RCC 7860 (cell line): Measurements from ENCODE around the gene NCS1.

Source experiments
- DNase-seq: peaks from one replicate; pipeline ENCODE4 v3.0.0-alpha.2; 2015; ENCODE audit warnings: low spot score
- FAIRE-seq: peaks from 2 replicates; lab custom pipeline; 2012; peaks lifted over from hg19 to GRCh38; lab: Jason Lieb, UNC

NCS1 gene

DNA sequence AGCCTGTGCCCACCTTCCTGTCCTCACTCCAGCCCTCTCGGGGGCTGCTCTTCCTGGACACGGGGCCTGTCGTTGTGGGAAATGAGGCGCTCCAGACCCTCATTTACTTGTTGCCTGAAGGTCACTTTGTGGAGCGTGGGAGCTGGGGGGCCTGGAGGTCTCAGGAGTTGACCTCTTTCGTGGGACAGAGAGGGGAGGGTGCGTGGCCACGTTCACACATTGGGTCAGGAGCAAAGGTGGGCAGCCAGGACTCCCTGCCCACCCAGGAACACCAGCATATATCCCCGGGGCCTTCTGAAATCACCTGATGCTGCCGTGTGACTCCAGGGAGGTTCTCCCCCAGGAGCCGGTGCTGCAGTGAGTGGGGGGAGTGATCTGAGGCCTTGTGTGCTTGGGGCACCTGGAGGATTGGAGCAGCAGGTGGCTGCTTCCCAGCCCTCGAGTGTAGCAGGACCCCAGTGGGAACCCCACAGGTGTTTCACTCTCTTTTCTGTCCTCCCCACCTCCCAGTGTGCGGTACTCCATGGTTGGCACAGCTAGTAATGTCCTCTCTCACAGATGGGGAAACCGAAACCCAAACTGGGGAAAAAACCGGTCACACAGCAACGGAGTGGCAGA, 20.3 kb downstream of the NCS1 start:
- FAIRE-seq (no peak), DNase-seq (no peak)

DNA sequence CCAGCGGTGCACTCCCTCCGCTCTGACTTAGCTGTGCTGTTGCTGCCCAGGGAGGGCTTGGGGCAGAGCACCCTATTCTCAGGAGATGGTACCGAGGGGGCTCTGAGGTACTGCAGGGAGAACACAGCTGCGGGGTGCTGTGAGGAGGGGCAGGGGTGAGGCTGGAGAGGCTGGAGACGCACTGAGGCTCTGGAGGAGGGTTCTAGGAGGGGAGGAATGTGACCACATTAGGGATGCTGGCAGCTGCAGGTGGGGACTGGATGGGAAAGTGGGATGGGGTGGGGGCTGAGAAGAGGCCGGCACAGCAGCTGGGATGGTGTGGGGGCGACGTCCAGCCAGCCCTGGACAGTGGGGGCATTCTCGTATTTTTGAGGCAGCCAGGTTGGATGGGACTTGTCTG, 20.9 kb downstream of the NCS1 start:
- DNase-seq, result no peak
- no peak for FAIRE-seq

- DNase-seq (no peak), FAIRE-seq (no peak)
These were observed 21.6 kb downstream of the NCS1 start for GRCh38 chr9:130193531-130194377.

DNA sequence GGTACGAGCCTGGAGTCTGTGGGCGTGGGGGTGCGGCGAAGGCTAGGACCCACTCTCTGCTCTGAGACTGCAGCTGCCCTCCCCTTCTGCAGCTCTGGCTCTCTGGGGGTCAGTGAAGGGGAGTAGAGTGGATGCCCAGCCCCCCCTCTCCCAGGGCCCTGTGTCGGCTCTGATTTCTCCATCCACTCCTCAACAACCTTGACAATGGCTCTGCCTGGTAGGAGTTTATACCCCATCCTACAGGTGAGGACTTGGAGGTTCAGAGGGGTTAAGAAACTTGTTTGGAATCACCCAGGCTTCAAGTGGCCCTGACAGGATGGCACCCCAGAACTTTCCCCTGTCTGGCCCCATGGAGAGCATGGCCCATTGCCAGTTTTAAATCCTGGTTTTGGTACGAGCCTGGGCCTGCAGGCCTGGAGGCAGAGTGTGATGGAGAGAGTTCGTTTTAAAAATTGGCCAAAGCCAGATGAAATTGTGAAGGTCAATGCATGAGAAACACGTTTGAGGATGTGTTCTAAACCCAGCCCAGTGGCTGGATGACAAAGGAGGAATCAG, 22.3 kb downstream of the NCS1 start:
- no peak for DNase-seq
- FAIRE-seq, result no peak

DNA sequence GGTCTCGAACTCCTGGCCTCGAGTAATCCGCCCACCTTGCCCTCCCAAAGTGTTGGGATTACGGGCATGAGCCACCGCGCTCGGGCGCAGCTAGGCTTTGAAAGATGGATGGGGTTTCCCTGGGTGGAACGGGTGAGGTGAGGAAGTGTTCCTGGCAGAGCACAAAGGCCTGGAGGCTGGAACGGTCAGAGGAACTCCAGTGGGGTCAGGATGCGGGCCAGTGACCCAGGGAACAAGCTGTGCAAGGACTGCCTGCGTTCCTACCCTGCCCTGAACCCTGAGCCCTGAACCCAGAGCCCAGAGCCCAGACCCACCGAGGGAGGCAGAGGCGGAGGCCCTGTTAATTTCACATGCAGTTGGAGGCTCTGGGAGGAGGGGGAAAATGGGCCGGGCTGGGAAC, 23.4 kb downstream of the NCS1 start:
- no peak for DNase-seq
- FAIRE-seq, result no peak

GRCh38 chr9:130196643-130197042, 24.4 kb downstream of the NCS1 start:
- FAIRE-seq (no peak), DNase-seq (no peak)

DNA sequence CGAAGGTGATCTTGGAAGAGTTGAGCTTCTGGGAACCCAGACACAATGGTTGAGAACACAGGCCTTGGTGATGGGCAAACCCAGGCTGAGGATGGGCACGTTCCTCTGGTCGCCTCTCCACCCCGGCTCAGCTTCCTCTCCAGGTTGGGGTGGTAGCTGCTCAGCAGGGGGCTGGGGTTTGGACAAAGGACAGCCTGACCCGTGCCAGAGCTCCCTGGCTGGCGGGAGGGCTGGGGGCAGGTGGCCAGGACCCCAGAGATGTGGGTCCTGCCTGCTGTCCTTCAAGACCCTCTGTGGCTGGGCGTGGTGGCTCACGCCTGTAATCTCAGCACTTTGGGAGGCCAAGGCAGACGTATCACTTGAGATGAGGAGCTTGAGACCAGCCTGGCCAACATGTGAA, 25.2 kb downstream of the NCS1 start:
- FAIRE-seq, result no peak

GRCh38 chr9:130197888-130198287, 25.7 kb downstream of the NCS1 start:
- DNase-seq (no peak), FAIRE-seq (no peak)

More for the DNA sequence above, 25.2 kb downstream of the NCS1 start:
- DNase-seq, result no peak

GRCh38 chr9:130198501-130199179, 26.4 kb downstream of the NCS1 start:
- DNase-seq (no peak), FAIRE-seq (no peak)

DNA sequence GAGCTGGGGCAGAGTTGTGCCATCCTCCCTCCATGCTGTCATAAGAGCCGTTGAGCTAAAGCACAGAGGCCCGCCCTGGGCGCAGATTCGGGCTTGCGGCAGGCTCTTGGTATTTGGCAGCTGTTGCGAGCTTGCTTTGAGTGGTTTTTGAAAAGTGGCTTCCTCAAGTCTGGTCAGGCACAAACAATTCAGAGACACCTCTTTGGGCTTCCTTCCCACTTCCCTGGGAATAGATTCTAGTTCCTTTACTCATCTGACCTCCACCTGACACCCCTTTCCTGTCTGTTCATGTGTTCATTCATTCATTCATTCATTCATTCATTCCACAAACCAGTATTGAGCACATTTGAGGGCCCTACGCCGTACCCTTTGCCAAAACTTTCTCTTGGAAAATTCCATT, 27.4 kb downstream of the NCS1 start:
- DNase-seq (no peak), FAIRE-seq (no peak)

GRCh38 chr9:130200038-130200849, 28.0 kb downstream of the NCS1 start:
- no peak for DNase-seq
- no peak for FAIRE-seq

DNA sequence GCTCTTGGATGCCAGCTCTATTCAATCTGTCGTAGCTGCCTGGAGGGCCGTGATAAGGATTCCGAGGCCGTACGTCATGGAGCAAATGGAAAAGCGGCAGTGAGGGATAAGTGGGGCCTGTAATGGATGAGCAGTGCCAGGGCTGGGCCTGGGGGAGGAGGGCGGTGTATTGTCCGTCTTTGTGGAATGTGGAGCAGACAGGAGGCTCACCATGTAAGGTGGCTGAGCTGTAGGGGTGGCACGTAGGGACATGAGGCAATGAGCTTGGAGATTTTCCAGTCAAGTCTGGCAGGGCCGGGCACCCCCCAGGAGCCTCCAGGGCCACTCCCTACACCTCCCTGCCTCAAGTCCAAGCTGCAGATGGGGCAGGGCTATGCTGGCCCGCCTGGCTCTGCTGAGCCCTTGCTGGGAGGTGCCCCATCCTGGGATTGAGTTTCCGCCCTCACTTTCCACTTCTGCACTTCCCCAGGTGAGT, 29.2 kb downstream of the NCS1 start:
- FAIRE-seq, result no peak
- no peak for DNase-seq

- DNase-seq (no peak), FAIRE-seq (no peak)
These were observed 29.8 kb downstream of the NCS1 start for GRCh38 chr9:130201974-130202373.

DNA sequence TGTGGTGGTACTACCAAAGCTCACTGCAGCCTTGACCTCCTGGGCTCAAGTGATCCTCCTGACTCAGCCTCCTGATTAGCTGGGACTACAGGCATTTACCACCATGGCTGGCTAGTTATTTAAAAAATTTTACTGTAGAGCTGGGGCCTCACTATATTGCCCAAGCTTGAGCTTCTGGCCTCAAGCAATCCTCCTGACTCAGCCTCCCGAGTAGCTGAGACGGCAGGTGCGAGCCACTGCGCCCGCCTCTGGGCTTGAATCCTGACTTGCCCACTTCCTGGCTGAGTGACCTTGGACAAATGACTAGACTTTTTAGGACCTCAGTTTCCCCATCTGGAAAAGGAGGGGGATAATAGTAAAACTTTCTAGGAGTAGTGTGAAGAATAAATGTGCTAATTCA, 32.1 kb downstream of the NCS1 start:
- no peak for DNase-seq
- FAIRE-seq, result no peak

DNA sequence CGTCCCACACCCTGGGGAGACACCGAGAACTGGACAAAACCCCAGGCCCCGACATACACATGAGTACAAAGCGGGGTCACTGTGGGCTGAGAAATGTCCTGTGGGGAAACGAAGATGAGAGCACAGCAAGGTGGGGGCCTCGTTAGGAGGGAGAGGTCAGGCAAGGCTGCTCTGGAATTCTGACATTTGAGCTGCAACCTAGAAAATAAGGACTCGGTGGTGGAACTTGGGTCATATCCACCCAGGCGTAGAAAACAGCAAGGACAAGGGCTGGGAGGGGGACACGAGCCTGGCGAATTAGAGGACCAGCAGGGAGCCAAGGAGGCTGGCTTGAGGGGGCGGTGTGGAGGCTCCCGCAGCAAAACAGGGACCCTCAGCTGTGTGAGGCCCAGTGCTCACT, 32.8 kb downstream of the NCS1 start:
- FAIRE-seq (no peak), DNase-seq (no peak)

DNA sequence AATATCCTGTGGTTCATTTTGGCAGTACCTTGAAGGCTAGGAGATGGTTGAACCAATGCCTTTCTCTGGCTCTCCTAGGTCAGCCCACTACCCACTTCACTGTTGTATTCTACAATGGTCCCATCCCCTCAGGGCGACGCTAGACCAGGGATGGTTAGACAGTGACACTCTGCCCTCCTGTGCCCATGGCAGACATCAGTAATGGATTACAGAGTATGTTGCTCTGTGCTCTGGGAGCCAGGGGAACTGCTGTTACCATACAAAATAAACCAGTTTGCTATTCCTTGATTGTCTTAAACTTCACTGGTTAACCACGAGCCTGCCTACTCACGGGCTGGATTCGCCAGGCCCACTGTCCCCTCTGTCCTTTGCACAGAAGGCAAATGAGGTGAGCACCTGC, 33.7 kb downstream of the NCS1 start:
- FAIRE-seq, result no peak

DNA sequence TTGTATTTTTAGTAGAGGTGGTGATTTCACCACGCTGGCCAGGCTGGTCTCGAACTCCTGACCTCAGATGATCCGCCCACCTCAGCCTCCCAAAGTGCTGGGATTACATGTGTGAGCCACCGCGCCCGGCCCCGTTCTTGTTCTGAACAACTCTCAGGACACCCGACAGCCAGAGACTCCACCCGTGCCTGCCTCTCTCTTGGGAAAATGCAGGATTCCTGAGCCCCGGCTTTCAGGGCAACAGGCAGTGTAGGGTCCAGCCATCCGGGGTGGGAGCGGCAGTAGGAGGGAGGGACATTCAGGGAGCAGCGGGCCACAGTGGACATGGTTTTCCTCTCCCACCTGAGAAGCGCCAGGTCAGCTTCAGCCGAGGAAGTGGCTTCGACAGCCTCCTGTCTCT, 34.4 kb downstream of the NCS1 start:
- no peak for FAIRE-seq
- no peak for DNase-seq

More for the DNA sequence above, 33.7 kb downstream of the NCS1 start:
- DNase-seq, result no peak

GRCh38 chr9:130207241-130207992, 35.2 kb downstream of the NCS1 start:
- FAIRE-seq (no peak), DNase-seq (no peak)

DNA sequence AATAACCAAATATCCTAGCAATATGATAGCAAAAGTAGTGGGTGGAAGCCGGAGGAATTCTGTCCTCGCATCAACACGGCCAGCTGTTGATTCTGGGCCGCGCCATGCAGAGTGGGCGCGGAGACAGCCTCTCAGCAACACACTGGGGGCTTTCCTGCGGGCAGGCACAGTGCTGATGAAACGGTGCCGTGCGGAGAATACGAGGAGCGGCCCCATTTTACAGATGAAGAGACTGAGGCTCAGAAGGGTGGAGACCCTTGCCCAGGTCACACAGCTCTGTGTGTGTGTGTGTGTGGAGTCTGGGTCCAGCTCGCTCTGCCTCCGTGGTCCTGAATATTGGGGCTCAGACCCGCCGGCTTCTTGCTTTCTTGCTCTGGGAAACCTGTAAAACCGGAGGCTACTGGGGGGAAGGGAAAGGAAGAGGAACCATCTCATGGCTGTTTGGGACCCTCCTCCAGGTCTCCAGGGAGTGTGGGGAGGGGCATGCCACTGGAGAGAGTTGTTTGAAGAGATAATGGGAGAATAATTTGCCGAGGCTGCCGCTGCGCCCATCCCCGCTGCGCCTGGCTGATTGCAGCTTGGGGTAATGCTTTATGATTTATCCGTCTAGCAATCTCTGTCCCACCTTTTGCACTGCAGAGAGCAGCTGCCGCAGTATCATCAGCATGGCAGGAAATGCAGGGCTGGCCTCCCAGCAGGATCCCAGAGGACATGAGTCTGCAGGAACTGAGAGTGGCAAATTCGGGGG, 36.6 kb downstream of the NCS1 start:
- DNase-seq (no peak), FAIRE-seq (no peak)
